Liver (tissue), 9 donors: ENCODE measurements around the gene HCLS1. TPM values are rescaled to one million over a fixed set of nuclear protein-coding genes. Genes with fewer than 3 reads are reported as not detected.
A peak's percentile ranks its signal among the peaks of the same experiment; 100 is the strongest.

ENCODE experiments used
- DNase-seq: peaks from one replicate; pipeline ENCODE4 v3.0.0-alpha.2; 2017; ENCODE audit warnings: low spot score
- H3K27ac ChIP-seq, 2 donors: one replicate each; pipeline ENCODE4 v1.7.0; 2013; ENCODE audit warnings: inconsistent platforms in 2 of 2, low read length in 2 of 2, control low read depth in 1 of 2, low read depth in 1 of 2, mild to moderate bottlenecking in 1 of 2
- H3K27me3 ChIP-seq, 4 donors: one replicate each; pipeline versions ENCODE4 v1.6.1 to v1.7.0; 2013; ENCODE audit warnings: low read length in 3 of 4, inconsistent platforms in 1 of 4, mild to moderate bottlenecking in 1 of 4, moderate library complexity in 1 of 4; ENCODE audit not compliant: control insufficient read depth in 4 of 4, insufficient read depth in 4 of 4
- H3K36me3 ChIP-seq, 4 donors: one replicate each; pipeline versions ENCODE4 v1.6.1 to v1.7.0; 2013; ENCODE audit warnings: low read length in 3 of 4, mild to moderate bottlenecking in 3 of 4, low read depth in 1 of 4, moderate library complexity in 1 of 4; ENCODE audit not compliant: control insufficient read depth in 4 of 4, insufficient read depth in 3 of 4
- H3K4me1 ChIP-seq, 4 donors: one replicate each; pipeline versions ENCODE4 v1.6.1 to v1.7.0; 2013; ENCODE audit warnings: low read length in 3 of 4, mild to moderate bottlenecking in 3 of 4, moderate library complexity in 1 of 4; ENCODE audit not compliant: control insufficient read depth in 4 of 4, insufficient read depth in 4 of 4
- H3K4me3 ChIP-seq, 3 donors: one replicate each; pipeline versions ENCODE4 v1.6.1 to v1.7.0; 2013; ENCODE audit warnings: low read length in 3 of 3, control low read depth in 1 of 3, low read depth in 1 of 3, mild to moderate bottlenecking in 1 of 3
- H3K9ac ChIP-seq, 2 donors: one replicate each; pipeline ENCODE4 v1.7.0; 2013; ENCODE audit warnings: low read length in 2 of 2, mild to moderate bottlenecking in 2 of 2, moderate library complexity in 2 of 2, control low read depth in 1 of 2, low read depth in 1 of 2
- H3K9me3 ChIP-seq, 4 donors: one replicate each; pipeline versions ENCODE4 v1.6.1 to v1.7.0; 2013; ENCODE audit warnings: low read length in 3 of 4; ENCODE audit not compliant: control insufficient read depth in 4 of 4
- CTCF ChIP-seq: fragments of 150-350 bp; IDR thresholded peaks from 2 replicates; pipeline ENCODE4 v1.5.1; 2017; ENCODE audit warnings: improper control_type of control experiment, low read depth, low read length; ENCODE audit not compliant: missing input control
- EGR1 ChIP-seq, 2 donors: IDR thresholded peaks; 2 replicates each; pipeline ENCODE4 v1.6.1; 2016 to 2018; ENCODE audit warnings: antibody characterized with exemption in 2 of 2, low read depth in 2 of 2
- FOXA1 ChIP-seq: IDR thresholded peaks from 2 replicates; pipeline ENCODE4 v1.6.1; 2016; ENCODE audit warnings: antibody characterized with exemption
- FOXA2 ChIP-seq: IDR thresholded peaks from 2 replicates; pipeline ENCODE4 v1.6.1; 2016; ENCODE audit warnings: antibody characterized with exemption
- GABPA ChIP-seq, 2 donors: IDR thresholded peaks in 1 of 2; conservative IDR thresholded peaks in 1 of 2; 2 replicates each; pipeline ENCODE4 v1.6.1; 2016; ENCODE audit warnings: antibody characterized with exemption in 2 of 2, mild to moderate bottlenecking in 1 of 2, moderate library complexity in 1 of 2
- HNF4A ChIP-seq, 2 donors: conservative IDR thresholded peaks; 2 replicates each; pipeline ENCODE4 v1.6.1; 2016; ENCODE audit warnings: antibody characterized with exemption in 2 of 2, mild to moderate bottlenecking in 2 of 2
- HNF4G ChIP-seq: IDR thresholded peaks from 2 replicates; pipeline ENCODE4 v1.6.1; 2016; ENCODE audit warnings: antibody characterized with exemption
- JUND ChIP-seq, 2 donors: IDR thresholded peaks; 2 replicates each; pipeline ENCODE4 v1.6.1; 2016; ENCODE audit warnings: antibody characterized with exemption in 2 of 2
- MAX ChIP-seq: IDR thresholded peaks from 2 replicates; pipeline ENCODE4 v1.6.1; 2016; ENCODE audit warnings: antibody characterized with exemption
- NR2F2 ChIP-seq: IDR thresholded peaks from 2 replicates; pipeline ENCODE4 v1.6.1; 2016; ENCODE audit warnings: antibody characterized with exemption
- RAD21 ChIP-seq, 2 donors: IDR thresholded peaks; 2 replicates each; pipeline ENCODE4 v1.6.1; 2016; ENCODE audit warnings: antibody characterized with exemption in 2 of 2, mild to moderate bottlenecking in 2 of 2
- REST ChIP-seq: IDR thresholded peaks from 2 replicates; pipeline ENCODE4 v1.6.1; 2016; ENCODE audit warnings: antibody characterized with exemption, mild to moderate bottlenecking
- RXRA ChIP-seq, 2 donors: IDR thresholded peaks; 2 replicates each; pipeline ENCODE4 v1.6.1; 2017 to 2018; ENCODE audit warnings: antibody characterized with exemption in 2 of 2, mild to moderate bottlenecking in 1 of 2
- TAF1 ChIP-seq: conservative IDR thresholded peaks from 2 replicates; pipeline ENCODE4 v1.6.1; 2016; ENCODE audit warnings: antibody characterized with exemption, mild to moderate bottlenecking
- YY1 ChIP-seq: IDR thresholded peaks from 2 replicates; pipeline ENCODE4 v1.6.1; 2016; ENCODE audit warnings: antibody characterized with exemption, mild to moderate bottlenecking
- ZBTB33 ChIP-seq: IDR thresholded peaks from 2 replicates; pipeline ENCODE4 v1.6.1; 2016; ENCODE audit warnings: antibody characterized with exemption
- WGBS: extraction: QIAGEN DNeasy Blood & Tissue Kit; methylation state at CpG from one replicate; pipeline ENCODE4 v1.1.7; 2013; 5-methylcytosine and 5-hydroxymethylcytosine counted together
- polyA plus RNA-seq, 2 donors: library from polyadenylated mRNA; stranded (reverse) in 1 of 2; unstranded in 1 of 2; fragments of 200-250 nt in 1 of 2; fragments of >200 nt in 1 of 2; fragmentation: Nextera tagmentation in 1 of 2; extraction: Ambion mirVana in 1 of 2; gene quantifications; one replicate each; pipeline versions ENCODE4 v1.2.1 to v1.2.3, GENCODE V29; 2013 to 2015
- total RNA-seq, 2 donors: library from RNA; depleted of rRNA; stranded (reverse); fragments of >200 nt; gene quantifications; one replicate each; pipeline ENCODE4 v1.2.3, GENCODE V29; 2014
- TF ChIP-seq, protein P1 (sequence below): IDR thresholded peaks from 2 replicates; pipeline ENCODE4 v1.6.1; 2016; ENCODE audit warnings: antibody characterized with exemption
- donor health status: healthy.
- donor health status: healthy.
- donor health status: healthy.
- donor health status: healthy.
- donor health status: healthy.

HCLS1 gene
- total and polyA plus RNA-seq, 4 donors: 17.2 to 39.8 (median 22.5) TPM

GRCh38 chr3:121658716-121659435 is 1.8 kb downstream of the HCLS1 start:
- peaks cover 0 to 3% (median under 1%) of the 10 kb centered on the region in 4 donors for H3K4me1 ChIP-seq
- DNase-seq: no peak
- peaks cover under 1 to 14% (median 9%) of the 10 kb centered on the region in 4 donors for H3K36me3 ChIP-seq
- 82% methylated on average over 6 of the region's 6 CpGs for WGBS
- H3K9me3 ChIP-seq: no peaks in the 10 kb centered on the region
- TF ChIP-seq MAX (no peak), FOXA1 (no peak), NR2F2 (no peak), ZBTB33 (no peak), JUND (IDR thresholded peaks at IDR 0.05) (no peak), YY1 (no peak), RXRA (IDR thresholded peaks at IDR 0.05) (no peak), EGR1 (IDR thresholded peaks at IDR 0.05; ENCODE audit: low read depth in 2 of 2) (no peak), GABPA (IDR thresholded peaks at IDR 0.05 in 1 of 2, conservative IDR thresholded peaks at IDR 0.05 in 1 of 2) (no peak), TAF1 (no peak), HNF4G (no peak), RAD21 (IDR thresholded peaks at IDR 0.05) (no peak), CTCF (no peak)
- no peaks in the 10 kb centered on the region for H3K27me3 ChIP-seq
- no peak overlapping the region for H3K4me3 ChIP-seq
- H3K9ac ChIP-seq: no peak overlapping the region
- H3K27ac ChIP-seq: peak overlapping the region in 1 of 2 donors; percentile 21

DNA sequence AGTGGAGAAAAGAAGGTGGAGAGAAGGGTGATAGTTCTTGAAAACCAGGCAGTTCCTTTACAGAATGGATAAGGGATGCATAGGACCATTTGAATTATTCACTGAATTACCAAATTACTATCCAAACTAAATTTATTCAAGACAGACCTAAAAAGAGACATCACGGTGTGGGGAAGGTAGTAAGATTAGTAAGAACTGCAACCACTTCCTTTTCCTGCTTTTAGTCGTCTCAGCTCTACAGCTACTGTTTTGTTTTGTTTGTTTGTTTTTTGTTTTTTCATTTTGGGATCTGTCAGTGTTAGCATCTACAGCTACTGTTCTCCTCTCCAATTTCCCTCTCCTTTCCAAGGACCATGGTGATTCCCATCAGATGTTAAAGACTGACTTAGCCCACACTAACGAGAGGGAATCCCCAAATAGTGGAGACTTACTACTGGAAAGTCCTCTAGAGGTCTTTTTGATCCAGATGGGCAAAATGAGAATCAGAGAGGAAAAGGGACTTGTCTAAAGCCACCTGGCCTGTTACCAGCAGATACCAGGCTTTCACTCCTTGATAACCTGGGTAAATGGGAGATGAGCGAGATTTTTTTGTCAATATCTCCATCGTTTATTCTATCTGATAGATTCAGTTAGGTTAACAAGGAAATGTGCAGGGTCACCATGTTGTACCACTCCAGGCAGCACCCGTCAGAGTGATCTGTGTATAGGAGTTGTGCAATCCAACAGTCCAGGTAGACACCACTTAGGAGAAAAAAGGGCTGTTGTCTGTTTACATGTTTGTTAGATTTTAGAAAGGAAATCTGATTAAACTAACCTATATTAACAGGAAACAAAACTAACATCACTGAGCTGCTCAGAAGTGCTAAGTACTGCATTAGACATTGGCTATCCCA is 6.0 kb downstream of the HCLS1 start:
- Histone ChIP-seq H3K4me1 (peaks cover 0 to 3% (median under 1%) of the 10 kb centered on the region in 4 donors), H3K27me3 (no peaks in the 10 kb centered on the region), H3K4me3 (no peak overlapping the region), H3K9ac (no peak overlapping the region), H3K9me3 (no peaks in the 10 kb centered on the region), H3K36me3 (no peaks in the 10 kb centered on the region), H3K27ac (no peak overlapping the region)
- WGBS: 82% methylated on average over 6 of the region's 6 CpGs
- no peak for TF ChIP-seq GABPA (IDR thresholded peaks at IDR 0.05 in 1 of 2, conservative IDR thresholded peaks at IDR 0.05 in 1 of 2)
- TF ChIP-seq NR2F2: no peak
- TF ChIP-seq YY1: no peak
- no peak for TF ChIP-seq EGR1 (IDR thresholded peaks at IDR 0.05; ENCODE audit: low read depth in 2 of 2)
- TF ChIP-seq RXRA (IDR thresholded peaks at IDR 0.05): no peak
- TF ChIP-seq REST: no peak
- no peak for TF ChIP-seq TAF1
- no peak for TF ChIP-seq HNF4A (conservative IDR thresholded peaks at IDR 0.05)
- TF ChIP-seq RAD21 (IDR thresholded peaks at IDR 0.05): no peak
- TF ChIP-seq MAX: no peak
- no peak for TF ChIP-seq ZBTB33
- no peak for TF ChIP-seq FOXA2
- TF ChIP-seq, protein P1, sequence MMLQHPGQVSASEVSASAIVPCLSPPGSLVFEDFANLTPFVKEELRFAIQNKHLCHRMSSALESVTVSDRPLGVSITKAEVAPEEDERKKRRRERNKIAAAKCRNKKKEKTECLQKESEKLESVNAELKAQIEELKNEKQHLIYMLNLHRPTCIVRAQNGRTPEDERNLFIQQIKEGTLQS: no peak
- TF ChIP-seq JUND (IDR thresholded peaks at IDR 0.05): no peak
- TF ChIP-seq HNF4G: no peak
- DNase-seq: no peak
